GM18499 (cell line): Measurements from ENCODE around the gene VPS72.
A peak's percentile ranks its signal among the peaks of the same experiment; 100 is the strongest.
"Not testable (repeated sequence)": the region's sequence is repeated elsewhere in the genome, so short reads cannot be mapped to it uniquely, and the experiment has no call there.

Experiments
- ATAC-seq: cut with Tn5 transposase; IDR thresholded peaks from one replicate; pipeline ENCODE4 v1.9.1; 2021; ENCODE audit warnings: moderate number of reproducible peaks; ENCODE audit not compliant: insufficient read depth, unreplicated experiment

Gene VPS72

GRCh38 chr1:151188667-151189066 is 1.3 kb downstream of the VPS72 start:
- not testable (repeated sequence) for ATAC-seq

GRCh38 chr1:151187205-151187604 is 2.8 kb downstream of the VPS72 start:
- no peak for ATAC-seq

GRCh38 chr1:151184211-151184610 is 5.8 kb downstream of the VPS72 start:
- no peak for ATAC-seq

GRCh38 chr1:151176514-151177045 is 13.4 kb downstream of the VPS72 start:
- no peak for ATAC-seq

- no peak for ATAC-seq
Measured at GRCh38 chr1:151175863-151176262, 14.1 kb downstream of the VPS72 start, which contains the start of gene TMOD4. Gene TMOD4, minus strand, starts transcription at chr1:151175981. Its CDS starts 1,106 bp downstream, at chr1:151174875.

GRCh38 chr1:151175041-151175741 is 14.8 kb downstream of the VPS72 start:
- no peak for ATAC-seq

- no peak for ATAC-seq
Measured at GRCh38 chr1:151171190-151171589, 18.8 kb downstream of the VPS72 start.

GRCh38 chr1:151167116-151167515 is 22.9 kb downstream of the VPS72 start:
- no peak for ATAC-seq

GRCh38 chr1:151166505-151166956 is 23.5 kb downstream of the VPS72 start:
- ATAC-seq: no peak

GRCh38 chr1:151165738-151166504 is 24.1 kb downstream of the VPS72 start, which contains the start of the genes LYSMD1 and SCNM1:
Gene LYSMD1, minus strand, starts transcription at chr1:151165902. Its CDS starts 644 bp downstream, at chr1:151165258.
Gene SCNM1, plus strand, starts transcription at chr1:151166144. Its CDS starts 9 bp downstream, at chr1:151166153.
- peak; percentile 79 for ATAC-seq

GRCh38 chr1:151165281-151165737 is 24.7 kb downstream of the VPS72 start:
- no peak for ATAC-seq

GRCh38 chr1:151164732-151165280 is 25.2 kb downstream of the VPS72 start:
- ATAC-seq: no peak

GRCh38 chr1:151159373-151159772 is 30.6 kb downstream of the VPS72 start:
- no peak for ATAC-seq

- no peak for ATAC-seq
Measured at GRCh38 chr1:151158751-151159251, 31.2 kb downstream of the VPS72 start.

GRCh38 chr1:151158326-151158725 is 31.7 kb downstream of the VPS72 start:
- no peak for ATAC-seq

- ATAC-seq: no peak
Measured at GRCh38 chr1:151157067-151157531, 32.9 kb downstream of the VPS72 start.

GRCh38 chr1:151156515-151156819 is 33.5 kb downstream of the VPS72 start, which contains the start of gene TNFAIP8L2:
Gene TNFAIP8L2, plus strand, starts transcription at chr1:151156649. Its CDS starts 2,049 bp downstream, at chr1:151158698.
- no peak for ATAC-seq

- no peak for ATAC-seq
Measured at GRCh38 chr1:151147665-151148064, 42.3 kb downstream of the VPS72 start.

- no peak for ATAC-seq
Measured at GRCh38 chr1:151147132-151147503, 42.9 kb downstream of the VPS72 start.

- peak; percentile 68 for ATAC-seq
Measured at GRCh38 chr1:151146412-151147131, 43.4 kb downstream of the VPS72 start, which contains the start of gene SEMA6C. Gene SEMA6C, minus strand, starts transcription at chr1:151146631. Its CDS starts 4,010 bp downstream, at chr1:151142621.
